GM12892 (cell line): ENCODE data around the gene TMEM51.
A peak's percentile ranks its signal among the peaks of the same experiment; 100 is the strongest.

Experiments
- DNase-seq: peaks from one replicate; pipeline ENCODE4 v3.0.0; 2011; ENCODE audit not compliant: insufficient read length
- FAIRE-seq: peaks from 2 replicates; lab custom pipeline; 2011; peaks lifted over from hg19 to GRCh38; lab: Jason Lieb, UNC
- POLR2A ChIP-seq: IDR thresholded peaks from 2 replicates; pipeline ENCODE4 v1.6.1; 2011; ENCODE audit warnings: low read depth, low read length, control low read depth
- POLR2AphosphoS5 ChIP-seq: IDR thresholded peaks from 2 replicates; pipeline ENCODE4 v1.6.1; 2011; ENCODE audit warnings: low read depth, low read length, control low read depth
- TAF1 ChIP-seq: IDR thresholded peaks from 2 replicates; pipeline ENCODE4 v1.6.1; 2011; ENCODE audit warnings: low read depth, mild to moderate bottlenecking, control low read depth, low read length, borderline replicate concordance

The TMEM51 gene

GRCh38 chr1:15231714-15232201 is 78.2 kb downstream of the TMEM51 start:
- peak; percentile 60 for FAIRE-seq

GRCh38 chr1:15233689-15234088 is 80.1 kb downstream of the TMEM51 start:
- DNase-seq = no peak
- FAIRE-seq = no peak
- TF ChIP-seq TAF1 = no peak
- TF ChIP-seq POLR2A = no peak
- no peak for TF ChIP-seq POLR2AphosphoS5

More at GRCh38 chr1:15231714-15232201, 78.2 kb downstream of the TMEM51 start:
- TF ChIP-seq POLR2AphosphoS5 (no peak), TAF1 (no peak), POLR2A (no peak)
- DNase-seq = no peak

GRCh38 chr1:15236321-15236721 is 82.8 kb downstream of the TMEM51 start:
- DNase-seq (no peak), FAIRE-seq (no peak)
- TF ChIP-seq TAF1 = no peak
- TF ChIP-seq POLR2AphosphoS5 = no peak
- TF ChIP-seq POLR2A = no peak

GRCh38 chr1:15236746-15237145 is 83.2 kb downstream of the TMEM51 start:
- TF ChIP-seq POLR2A (no peak), POLR2AphosphoS5 (no peak), TAF1 (no peak)
- FAIRE-seq (no peak), DNase-seq (no peak)

- DNase-seq (no peak), FAIRE-seq (no peak)
- TF ChIP-seq POLR2AphosphoS5 (no peak), POLR2A (no peak), TAF1 (no peak)
Measured at GRCh38 chr1:15238789-15239188, 85.2 kb downstream of the TMEM51 start.

- TF ChIP-seq POLR2A (no peak), TAF1 (no peak), POLR2AphosphoS5 (no peak)
- FAIRE-seq = no peak
- no peak for DNase-seq
Measured at GRCh38 chr1:15242766-15243165, 89.2 kb downstream of the TMEM51 start.

- no peak for FAIRE-seq
- TF ChIP-seq POLR2AphosphoS5 = no peak
- TF ChIP-seq POLR2A = no peak
- TF ChIP-seq TAF1 = no peak
- no peak for DNase-seq
Measured at GRCh38 chr1:15243275-15244043, 89.9 kb downstream of the TMEM51 start.

- FAIRE-seq (no peak), DNase-seq (no peak)
- TF ChIP-seq TAF1 (no peak), POLR2AphosphoS5 (no peak), POLR2A (no peak)
Measured at GRCh38 chr1:15244813-15245212, 91.3 kb downstream of the TMEM51 start.

- no peak for DNase-seq
- TF ChIP-seq POLR2AphosphoS5 (no peak), TAF1 (no peak), POLR2A (no peak)
- FAIRE-seq = no peak
Measured at GRCh38 chr1:15245593-15246360, 92.2 kb downstream of the TMEM51 start.

GRCh38 chr1:15246960-15247614 is 93.5 kb downstream of the TMEM51 start, which contains the start of gene FHAD1:
Gene FHAD1, plus strand, starts transcription at chr1:15247223. Its CDS starts 4,562 bp downstream, at chr1:15251785.
- no peak for TF ChIP-seq TAF1
- TF ChIP-seq POLR2A = no peak
- no peak for TF ChIP-seq POLR2AphosphoS5
- peak; percentile 35 for DNase-seq
- no peak for FAIRE-seq

- no peak for TF ChIP-seq TAF1
- no peak for TF ChIP-seq POLR2A
- no peak for TF ChIP-seq POLR2AphosphoS5
- FAIRE-seq (no peak), DNase-seq (no peak)
Measured at GRCh38 chr1:15248216-15248615, 94.7 kb downstream of the TMEM51 start.

GRCh38 chr1:15249081-15249480 is 95.5 kb downstream of the TMEM51 start:
- TF ChIP-seq POLR2A = no peak
- TF ChIP-seq POLR2AphosphoS5 = no peak
- no peak for TF ChIP-seq TAF1
- DNase-seq (no peak), FAIRE-seq (no peak)
